T-helper 17 cell (primary cell): ENCODE results near the gene ABAT. TPM values are rescaled to one million over a fixed set of nuclear protein-coding genes. Genes with fewer than 3 reads are reported as not detected.
"Not testable (repeated sequence)": the region's sequence is repeated elsewhere in the genome, so short reads cannot be mapped to it uniquely, and the experiment has no call there.

Source experiments
- ATAC-seq: fragments of 150-1000 bp; cut with Tn5 transposase; 2 replicates; pipeline ENCODE4 v1.10.0; 2021; ENCODE audit warnings: mild to moderate bottlenecking, moderate library complexity
- DNase-seq, 3 donors: peaks; one replicate each; pipeline versions ENCODE4 v3.0.0 to v3.0.0-alpha.2; 2020 to 2021
- H3K9me3 ChIP-seq: one replicate; pipeline ENCODE4 v1.7.0; 2013; ENCODE audit warnings: low read length, mild to moderate bottlenecking; ENCODE audit not compliant: control insufficient read depth, poor library complexity, severe bottlenecking
- H3K27ac Mint-ChIP-seq: one replicate; pipeline ENCODE4 v1.8.0; 2022; ENCODE audit warnings: mild to moderate bottlenecking, moderate library complexity, mixed read lengths
- H3K27me3 Mint-ChIP-seq: one replicate; pipeline ENCODE4 v1.8.0; 2022; ENCODE audit warnings: mixed read lengths
- H3K36me3 Mint-ChIP-seq: one replicate; pipeline ENCODE4 v1.8.0; 2022; ENCODE audit warnings: low read depth, mixed read lengths
- H3K4me1 Mint-ChIP-seq: one replicate; pipeline ENCODE4 v1.8.0; 2022; ENCODE audit warnings: mild to moderate bottlenecking, mixed read lengths
- H3K4me3 Mint-ChIP-seq: one replicate; pipeline ENCODE4 v1.8.0; 2022; ENCODE audit warnings: mild to moderate bottlenecking, moderate library complexity, mixed read lengths
- total RNA-seq, 4 donors: library from RNA in 2 of 4; stranded (reverse) in 2 of 4; gene quantifications; one replicate each; pipeline ENCODE4 v1.2.3 and lab custom pipeline; 2022 to 2026

ABAT gene
- total RNA-seq, 2 donors from 2014 or later = 8.7 to 9.5 TPM

DNA sequence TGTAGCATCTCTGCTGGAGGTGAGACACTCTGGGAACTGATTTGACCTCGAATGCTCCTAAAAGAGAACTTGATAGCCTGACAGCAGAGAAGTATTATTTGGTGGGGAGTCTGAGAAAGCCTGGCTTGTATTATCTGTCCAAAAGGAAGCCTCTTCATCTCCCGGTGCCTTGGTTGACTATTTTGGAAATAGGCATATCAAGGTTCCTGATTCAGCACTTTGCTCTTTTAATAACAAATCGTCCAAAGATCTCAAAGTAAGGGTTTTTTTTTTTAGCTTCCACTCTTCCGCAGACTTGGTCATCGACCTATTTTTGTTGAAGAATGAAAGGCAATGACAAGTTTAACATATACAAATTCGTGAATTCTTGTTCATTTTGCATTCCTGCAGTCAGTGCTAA lies 108.3 kb downstream of the ABAT start:
- no peak for DNase-seq
- H3K4me1 Mint-ChIP-seq = peaks cover 4% of the 10 kb centered on the region
- no peak for ATAC-seq
- no peaks in the 10 kb centered on the region for H3K36me3 Mint-ChIP-seq
- no peaks in the 10 kb centered on the region for H3K27me3 Mint-ChIP-seq
- H3K4me3 Mint-ChIP-seq = no peak overlapping the region
- no peaks in the 10 kb centered on the region for H3K9me3 ChIP-seq
- no peak overlapping the region for H3K27ac Mint-ChIP-seq

- no peak overlapping the region for H3K4me3 Mint-ChIP-seq
- H3K36me3 Mint-ChIP-seq = no peaks in the 10 kb centered on the region
- H3K9me3 ChIP-seq = no peaks in the 10 kb centered on the region
- H3K4me1 Mint-ChIP-seq = no peaks in the 10 kb centered on the region
- H3K27ac Mint-ChIP-seq = no peak overlapping the region
- ATAC-seq (no peak), DNase-seq (no peak)
- no peaks in the 10 kb centered on the region for H3K27me3 Mint-ChIP-seq
These were observed 111.0 kb downstream of the ABAT start for GRCh38 chr16:8785408-8785807.

DNA sequence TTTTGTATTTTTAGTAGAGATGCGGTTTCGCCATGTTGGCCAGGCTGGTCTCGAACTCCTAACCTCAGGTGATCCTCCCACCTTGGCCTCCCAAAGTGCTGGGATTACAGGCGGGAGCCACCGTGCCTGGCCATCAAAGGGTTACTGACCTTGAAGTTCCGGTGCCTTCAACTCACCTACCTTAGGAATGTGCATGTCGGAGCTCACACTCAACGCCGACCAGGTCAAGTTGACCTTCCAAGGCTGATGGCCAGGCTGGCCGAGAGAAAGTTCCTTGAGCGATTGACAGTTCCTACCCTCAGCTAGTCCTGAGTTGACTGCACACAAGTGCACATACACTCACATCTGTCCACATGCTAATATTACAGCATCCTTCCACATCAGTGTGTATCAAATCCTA lies 111.9 kb downstream of the ABAT start:
- not testable (repeated sequence) for H3K4me3 Mint-ChIP-seq

GRCh38 chr16:8788578-8789172 lies 114.3 kb downstream of the ABAT start:
- Mint-ChIP-seq H3K27me3 (no peaks in the 10 kb centered on the region), H3K36me3 (no peaks in the 10 kb centered on the region), H3K4me1 (peaks cover 3% of the 10 kb centered on the region), H3K4me3 (no peak overlapping the region), H3K27ac (peak overlapping the region; percentile 14)
- ATAC-seq (no peak), DNase-seq (no peak)
- H3K9me3 ChIP-seq = no peaks in the 10 kb centered on the region

More for the DNA sequence above, 111.9 kb downstream of the ABAT start:
- not testable (repeated sequence) for ATAC-seq, DNase-seq, H3K27me3 Mint-ChIP-seq, H3K27ac Mint-ChIP-seq, H3K9me3 ChIP-seq, H3K4me1 Mint-ChIP-seq, H3K36me3 Mint-ChIP-seq

- no peak overlapping the region for H3K4me3 Mint-ChIP-seq
- H3K9me3 ChIP-seq = no peaks in the 10 kb centered on the region
- DNase-seq (no peak), ATAC-seq (no peak)
- no peak overlapping the region for H3K27ac Mint-ChIP-seq
- no peaks in the 10 kb centered on the region for H3K36me3 Mint-ChIP-seq
- no peaks in the 10 kb centered on the region for H3K27me3 Mint-ChIP-seq
- H3K4me1 Mint-ChIP-seq = peaks cover 25% of the 10 kb centered on the region
These were observed 120.7 kb downstream of the ABAT start for GRCh38 chr16:8795091-8795490.

GRCh38 chr16:8795818-8796217 lies 121.4 kb downstream of the ABAT start:
- H3K9me3 ChIP-seq = no peaks in the 10 kb centered on the region
- no peak for ATAC-seq
- H3K36me3 Mint-ChIP-seq = no peaks in the 10 kb centered on the region
- DNase-seq = no peak
- peaks cover 25% of the 10 kb centered on the region for H3K4me1 Mint-ChIP-seq
- no peak overlapping the region for H3K27ac Mint-ChIP-seq
- H3K4me3 Mint-ChIP-seq = no peak overlapping the region
- no peaks in the 10 kb centered on the region for H3K27me3 Mint-ChIP-seq

GRCh38 chr16:8796469-8797363 lies 122.3 kb downstream of the ABAT start:
- no peaks in the 10 kb centered on the region for H3K9me3 ChIP-seq
- DNase-seq = no peak
- H3K27ac Mint-ChIP-seq = peak overlapping the region; percentile 94
- no peak for ATAC-seq
- H3K4me1 Mint-ChIP-seq = peaks cover 25% of the 10 kb centered on the region
- no peaks in the 10 kb centered on the region for H3K27me3 Mint-ChIP-seq
- H3K4me3 Mint-ChIP-seq = peak overlapping the region; percentile 92
- no peaks in the 10 kb centered on the region for H3K36me3 Mint-ChIP-seq

DNA sequence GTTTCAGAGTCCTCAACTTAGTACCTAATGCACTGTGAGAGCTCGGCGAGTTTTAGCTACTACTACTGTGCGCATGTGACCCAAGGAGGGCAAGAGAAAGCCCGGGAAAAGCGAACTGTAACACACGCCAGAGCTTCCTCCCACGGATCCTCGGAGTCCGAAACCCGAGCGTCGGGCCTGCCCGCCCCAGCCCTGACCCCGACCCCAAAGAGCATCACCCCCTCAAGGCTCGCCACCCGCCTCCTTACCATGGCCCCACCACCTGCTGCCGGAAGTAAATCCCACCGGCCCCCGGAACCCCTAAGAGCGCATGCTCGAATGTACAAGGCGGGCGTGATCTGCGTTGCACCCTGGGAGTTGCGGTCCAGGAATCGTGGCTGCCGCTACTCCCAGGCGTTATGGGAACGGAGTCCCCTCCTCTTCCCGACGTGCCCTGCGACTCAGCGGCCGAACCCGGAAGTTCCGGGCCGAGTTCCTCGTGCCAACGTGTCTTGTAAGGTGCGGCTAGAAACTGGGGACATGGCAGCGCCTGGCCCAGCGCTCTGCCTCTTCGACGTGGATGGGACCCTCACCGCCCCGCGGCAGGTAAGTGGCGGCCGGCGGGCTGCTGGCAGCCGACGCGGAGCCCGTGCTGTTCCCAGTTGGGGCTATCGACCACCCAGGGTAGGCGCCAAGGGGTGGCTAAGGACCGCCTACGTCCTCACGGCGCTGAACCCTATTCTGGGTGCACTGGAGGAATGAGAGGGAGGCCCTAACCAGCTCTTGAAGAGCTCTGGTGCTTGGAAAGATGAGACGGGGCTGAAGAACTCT lies 123.2 kb downstream of the ABAT start, which contains the start of the genes PMM2 and TMEM186:
PMM2 (plus strand) TSS at position 476 of the 810 bp plus-strand sequence; CDS start at position 520, 44 bp downstream.
TMEM186 (minus strand) TSS at position 276 of the 810 bp plus-strand sequence; CDS start at position 251, 25 bp downstream.
- no peaks in the 10 kb centered on the region for H3K27me3 Mint-ChIP-seq
- peak within 1 kb of the TSS; percentile 94 for H3K27ac Mint-ChIP-seq
- peaks cover 24% of the 10 kb centered on the region for H3K4me1 Mint-ChIP-seq
- no peaks in the 10 kb centered on the region for H3K36me3 Mint-ChIP-seq
- DNase-seq = peak; percentile 88 to 93 (median 89)
- H3K9me3 ChIP-seq = no peaks in the 10 kb centered on the region
- peak within 1 kb of the TSS; percentile 92 for H3K4me3 Mint-ChIP-seq
- peak; percentile 97 for ATAC-seq

- peaks cover 24% of the 10 kb centered on the region for H3K4me1 Mint-ChIP-seq
- peak in 1 of 3 donors; percentile 9 for DNase-seq
- H3K27me3 Mint-ChIP-seq = no peaks in the 10 kb centered on the region
- ATAC-seq = peak; percentile 3
- H3K9me3 ChIP-seq = no peaks in the 10 kb centered on the region
- peak overlapping the region; percentile 92 for H3K4me3 Mint-ChIP-seq
- peaks cover 1% of the 10 kb centered on the region for H3K36me3 Mint-ChIP-seq
- peak overlapping the region; percentile 94 for H3K27ac Mint-ChIP-seq
These were observed 123.7 kb downstream of the ABAT start for GRCh38 chr16:8798174-8798527.

DNA sequence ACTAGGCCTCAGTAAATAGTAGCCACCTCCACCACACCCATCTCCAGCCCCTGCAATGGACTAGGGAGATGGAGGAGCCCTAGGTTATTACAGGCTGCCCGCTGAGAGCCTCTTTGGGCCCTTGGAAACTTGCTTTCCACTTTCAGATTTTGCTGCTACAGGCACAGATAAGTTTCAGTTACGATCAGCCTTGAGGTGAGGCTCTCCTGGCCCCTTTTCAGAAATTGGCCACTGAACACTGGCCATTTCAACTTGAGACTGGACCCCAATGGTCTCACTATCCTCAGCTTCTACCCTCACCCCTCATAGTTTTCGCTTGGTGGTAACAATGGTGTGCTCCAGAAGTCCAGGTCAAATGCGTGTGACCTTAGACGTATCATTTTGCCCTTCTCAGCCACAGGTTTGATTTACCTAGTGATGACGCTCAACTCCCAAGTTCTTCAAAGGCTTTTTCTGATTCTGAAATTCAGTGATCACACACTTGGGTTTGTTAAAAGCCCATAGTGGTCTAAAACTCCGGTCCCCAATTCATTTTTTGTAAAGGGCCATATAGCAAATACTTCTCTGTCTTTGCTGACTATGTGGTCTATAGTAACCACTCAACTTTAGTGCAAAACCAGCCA lies 124.2 kb downstream of the ABAT start:
- ATAC-seq = no peak
- H3K27me3 Mint-ChIP-seq = no peaks in the 10 kb centered on the region
- peaks cover 3% of the 10 kb centered on the region for H3K36me3 Mint-ChIP-seq
- H3K27ac Mint-ChIP-seq = peak overlapping the region; percentile 94
- peak overlapping the region; percentile 92 for H3K4me3 Mint-ChIP-seq
- DNase-seq = no peak
- H3K4me1 Mint-ChIP-seq = peaks cover 25% of the 10 kb centered on the region
- no peaks in the 10 kb centered on the region for H3K9me3 ChIP-seq

DNA sequence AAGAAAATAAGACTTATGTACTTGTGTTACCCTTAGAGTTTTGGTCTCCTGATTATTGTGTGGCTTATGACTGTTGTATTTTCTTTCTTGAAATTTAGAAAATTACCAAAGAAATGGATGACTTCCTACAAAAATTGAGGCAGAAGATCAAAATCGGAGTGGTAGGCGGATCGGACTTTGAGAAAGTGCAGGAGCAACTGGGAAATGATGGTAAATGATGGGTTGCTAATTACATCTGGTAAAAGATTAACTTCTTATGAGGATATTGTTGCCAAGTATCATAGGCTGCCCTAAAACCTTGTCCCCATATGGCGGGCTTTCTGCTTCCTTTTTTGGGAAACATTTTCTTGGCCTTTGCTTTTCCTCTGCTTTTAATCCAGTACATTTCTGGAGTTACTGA lies 127.3 kb downstream of the ABAT start:
- no peak for ATAC-seq
- no peak for DNase-seq

DNA sequence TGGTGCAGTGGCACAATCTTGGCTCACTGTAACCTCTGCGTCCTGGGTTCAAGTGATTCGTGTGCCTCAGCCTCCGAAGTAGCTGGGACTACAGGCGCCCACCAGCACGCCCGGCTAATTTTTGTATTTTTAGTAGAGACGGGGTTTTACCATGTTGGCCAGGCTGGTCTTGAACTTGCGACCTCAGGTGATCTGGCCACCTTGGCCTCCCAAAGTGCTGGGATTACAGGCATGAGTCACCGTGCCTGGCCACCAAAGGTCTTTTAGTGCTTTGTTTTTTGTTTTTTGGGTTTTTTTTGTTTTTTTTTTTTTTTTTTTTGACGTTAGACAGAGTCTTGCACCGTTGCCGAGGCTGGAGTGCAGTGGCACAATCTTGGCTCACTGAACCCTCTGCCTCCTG lies 129.3 kb downstream of the ABAT start:
- H3K36me3 Mint-ChIP-seq, H3K4me3 Mint-ChIP-seq, H3K27me3 Mint-ChIP-seq, DNase-seq, H3K27ac Mint-ChIP-seq, H3K4me1 Mint-ChIP-seq, ATAC-seq, H3K9me3 ChIP-seq: not testable (repeated sequence)

More for the DNA sequence above, 127.3 kb downstream of the ABAT start:
- H3K27me3 Mint-ChIP-seq = no peaks in the 10 kb centered on the region
- no peaks in the 10 kb centered on the region for H3K9me3 ChIP-seq
- no peak overlapping the region for H3K27ac Mint-ChIP-seq
- peaks cover 21% of the 10 kb centered on the region for H3K4me1 Mint-ChIP-seq
- H3K4me3 Mint-ChIP-seq = no peak overlapping the region
- H3K36me3 Mint-ChIP-seq = peaks cover 3% of the 10 kb centered on the region
